Ovary (tissue), 9 donors: Measurements from ENCODE around the gene SMAD3. TPM values are rescaled to one million over a fixed set of nuclear protein-coding genes. Genes with fewer than 3 reads are reported as not detected.

Experiments used
- DNase-seq, 5 donors: peaks; one replicate each; pipeline ENCODE4 v3.0.0-alpha.2; 2019 to 2020
- H3K27ac ChIP-seq, 2 donors: fragments of 200-600 bp; one replicate each; pipeline versions ENCODE4 v1.5.1 to v1.8.0; 2019 to 2022
- H3K27me3 ChIP-seq: fragments of 200-600 bp; one replicate; pipeline ENCODE4 v1.8.0; 2022
- H3K36me3 ChIP-seq: fragments of 200-600 bp; sonication (generic); one replicate; pipeline ENCODE4 v1.5.1; 2019
- H3K4me1 ChIP-seq: one replicate; pipeline ENCODE4 v1.8.1; 2013; ENCODE audit warnings: mild to moderate bottlenecking, moderate library complexity; ENCODE audit not compliant: insufficient read depth
- H3K4me3 ChIP-seq: fragments of 200-600 bp; sonication (generic); one replicate; pipeline ENCODE4 v1.5.1; 2017
- H3K9me3 ChIP-seq, 2 donors: fragments of 200-600 bp in 1 of 2; sonication (generic) in 1 of 2; one replicate each; pipeline versions ENCODE4 v1.5.1 to v1.8.1; 2013 to 2019; ENCODE audit warnings: mild to moderate bottlenecking in 1 of 2, moderate library complexity in 1 of 2
- CTCF ChIP-seq, 3 donors: fragments of 450-650 bp in 2 of 3; fragments of 200-600 bp in 1 of 3; IDR thresholded peaks; one replicate each; pipeline versions ENCODE4 v1.5.1 to v1.8.0; 2016 to 2022; ENCODE audit warnings: antibody characterized with exemption in 3 of 3, mild to moderate bottlenecking in 1 of 3
- EP300 ChIP-seq: sonication (generic); formaldehyde crosslinking; IDR thresholded peaks from one replicate; pipeline ENCODE4 v1.6.1; 2017; ENCODE audit warnings: antibody characterized with exemption
- POLR2A ChIP-seq: fragments of 450-650 bp; IDR thresholded peaks from one replicate; pipeline ENCODE4 v1.6.1; 2017; ENCODE audit warnings: antibody characterized with exemption, mild to moderate bottlenecking, moderate library complexity
- WGBS, 3 donors: extraction: QIAGEN DNeasy Blood & Tissue Kit in 1 of 3; methylation state at CpG; one replicate each; pipeline versions ENCODE4 v1.1.5 to v1.1.7; 2013 to 2017; 5-methylcytosine and 5-hydroxymethylcytosine counted together
- intact Hi-C, 4 donors: fragments of 100-400 bp; cut with DNase I; formaldehyde crosslinking; loops; one replicate each; pipeline versions ENCODE4 v1.11.0 to v1.15.1; 2022 to 2023
- polyA plus RNA-seq, 2 donors: library from polyadenylated mRNA; stranded (reverse); fragments of 200-250 nt in 1 of 2; fragments of 350-450 nt in 1 of 2; fragmentation: Illumina TruSeq in 1 of 2; extraction: RNeasy Lipid Tissue Mini Kit (QIAGEN cat#74804) in 1 of 2; gene quantifications; one replicate each; pipeline ENCODE4 v1.2.3, GENCODE V29; 2013 to 2014
- total RNA-seq, 7 donors: library from RNA; depleted of rRNA in 2 of 7; stranded (reverse); fragments of >200 nt in 2 of 7; fragmentation: NEBNext Ultra II Directional in 3 of 7; extraction: Animal tissue kit (Norgen Biotek cat#: 25700) in 3 of 7; gene quantifications; one replicate each; pipeline versions ENCODE4 v1.1.0 to v1.2.4, GENCODE V29; 2016 to 2023
- donor health status: DM: no; HTN: no; CAD: no; lungs with moderate emphysema.
- donor health status: DM: no; HTN: no; CAD: no.
- donor health status: Bipolar disorder and iron deficiency.
- donor health status: DM: yes; HTN: yes; CAD: no.
- donor health status: DM: no; HTN: no; CAD: no.
- donor health status: DM: yes; HTN: yes; CAD: no.

The SMAD3 gene
- total and polyA plus RNA-seq, 9 donors = 18.7 to 78.6 (median 46.0) TPM

GRCh38 chr15:67179411-67179995, 114.1 kb downstream of the SMAD3 start:
- intact Hi-C loops = loop anchor here in 1 of 4 donors (10.0 kb wide), 1 partner anchor 1015 kb away; no protein-coding TSS in a partner anchor
- 90 to 91% (median 91%) methylated on average over 9 of the region's 9 CpGs for WGBS, 3 donors
- no peak for DNase-seq
- Histone ChIP-seq H3K36me3 (no peaks in the 10 kb centered on the region), H3K4me1 (peaks cover 14% of the 10 kb centered on the region), H3K27ac (peak overlapping the region in 1 of 2 donors; percentile 36), H3K4me3 (no peak overlapping the region), H3K9me3 (no peaks in the 10 kb centered on the region), H3K27me3 (no peaks in the 10 kb centered on the region)
- TF ChIP-seq POLR2A (no peak), CTCF (IDR thresholded peaks at IDR 0.05) (no peak)

- Histone ChIP-seq H3K27me3 (no peaks in the 10 kb centered on the region), H3K27ac (no peak overlapping the region), H3K9me3 (no peaks in the 10 kb centered on the region), H3K4me1 (peaks cover 14% of the 10 kb centered on the region), H3K4me3 (no peak overlapping the region), H3K36me3 (no peaks in the 10 kb centered on the region)
- TF ChIP-seq POLR2A (no peak), EP300 (no peak), CTCF (IDR thresholded peaks at IDR 0.05) (no peak)
- WGBS, 3 donors = 94 to 97% (median 95%) methylated on average over 11 of the region's 11 CpGs
- intact Hi-C loops = loop anchor here in 1 of 4 donors (10.0 kb wide), 1 partner anchor 115 kb away; the partner anchor contains the start of gene SMAD3
- peak in 1 of 5 donors; percentile 37 for DNase-seq
Observed at GRCh38 chr15:67180035-67180434, 114.6 kb downstream of the SMAD3 start.

GRCh38 chr15:67180514-67181191, 115.3 kb downstream of the SMAD3 start:
- no peaks in the 10 kb centered on the region for H3K9me3 ChIP-seq
- H3K4me1 ChIP-seq = peaks cover 18% of the 10 kb centered on the region
- TF ChIP-seq EP300 = no peak
- no peak for TF ChIP-seq POLR2A
- TF ChIP-seq CTCF (IDR thresholded peaks at IDR 0.05) = no peak
- intact Hi-C loops = loop anchor here in 1 of 4 donors (10.0 kb wide), 1 partner anchor 116 kb away; the partner anchor contains the start of gene SMAD3
- peak in 1 of 5 donors; percentile 20 for DNase-seq
- no peak overlapping the region for H3K27ac ChIP-seq
- no peak overlapping the region for H3K4me3 ChIP-seq
- no peaks in the 10 kb centered on the region for H3K36me3 ChIP-seq
- 97 to 98% (median 97%) methylated on average over 10 of the region's 10 CpGs for WGBS, 3 donors
- no peaks in the 10 kb centered on the region for H3K27me3 ChIP-seq

- Histone ChIP-seq H3K36me3 (no peaks in the 10 kb centered on the region), H3K27me3 (no peaks in the 10 kb centered on the region), H3K4me3 (no peak overlapping the region), H3K4me1 (peaks cover 21% of the 10 kb centered on the region), H3K27ac (no peak overlapping the region), H3K9me3 (no peaks in the 10 kb centered on the region)
- peak in 1 of 5 donors; percentile 24 for DNase-seq
- WGBS, 3 donors = 95 to 96% (median 95%) methylated on average over 15 of the region's 15 CpGs
- TF ChIP-seq CTCF (IDR thresholded peaks at IDR 0.05) (no peak), EP300 (no peak), POLR2A (no peak)
- intact Hi-C loops = loop anchor here in 1 of 4 donors (10.0 kb wide), 1 partner anchor 116 kb away; the partner anchor contains the start of gene SMAD3
Observed at GRCh38 chr15:67181221-67181639, 115.8 kb downstream of the SMAD3 start.
